NB4 (cell line): Measurements from ENCODE around the gene TMC4.

Source experiments
- CTCF ChIP-seq: IDR thresholded peaks from one replicate; pipeline ENCODE4 v1.5.1; 2012; ENCODE audit warnings: low read depth, low read length
- POLR2A ChIP-seq: IDR thresholded peaks from 2 replicates; pipeline ENCODE4 v1.6.1; 2011; ENCODE audit warnings: mild to moderate bottlenecking; ENCODE audit not compliant: insufficient read length; ENCODE audit errors: extremely low read depth

- TF ChIP-seq POLR2A = no peak
- no peak for TF ChIP-seq CTCF
These were observed 36.7 kb downstream of the TMC4 start for GRCh38 chr19:54136086-54136863.
